Testis (tissue), 3 donors: ENCODE measurements around the gene HSPB7. TPM values are rescaled to one million over a fixed set of nuclear protein-coding genes. Genes with fewer than 3 reads are reported as not detected.

Experiments
- DNase-seq: peaks from one replicate; pipeline ENCODE4 v3.0.0-alpha.2; 2019
- H3K27ac ChIP-seq, 2 donors: fragments of 200-600 bp; sonication (generic); one replicate each; pipeline ENCODE4 v1.5.1; 2019
- H3K27me3 ChIP-seq: fragments of 200-600 bp; sonication (generic); one replicate; pipeline ENCODE4 v1.5.1; 2019
- H3K36me3 ChIP-seq: fragments of 200-600 bp; sonication (generic); one replicate; pipeline ENCODE4 v1.5.1; 2017; ENCODE audit warnings: low read depth; ENCODE audit errors: missing control alignments
- H3K4me1 ChIP-seq: fragments of 200-600 bp; sonication (generic); one replicate; pipeline ENCODE4 v1.5.1; 2019
- H3K4me3 ChIP-seq, 2 donors: fragments of 200-600 bp; sonication (generic); one replicate each; pipeline ENCODE4 v1.5.1; 2017 to 2019
- H3K9me3 ChIP-seq: fragments of 200-600 bp; sonication (generic); one replicate; pipeline ENCODE4 v1.5.1; 2017
- POLR2A ChIP-seq: fragments of 450-650 bp; IDR thresholded peaks from one replicate; pipeline ENCODE4 v1.6.1; 2017; ENCODE audit warnings: antibody characterized with exemption, mild to moderate bottlenecking, moderate library complexity
- WGBS, 2 donors: methylation state at CpG; one replicate each; pipeline ENCODE4 v1.1.5; 2018; 5-methylcytosine and 5-hydroxymethylcytosine counted together
- intact Hi-C: fragments of 100-400 bp; cut with DNase I; formaldehyde crosslinking; loops from one replicate; pipeline ENCODE4 v1.15.1; 2023; ENCODE audit warnings: low total_unique reads
- polyA plus RNA-seq: library from polyadenylated mRNA; stranded (reverse); fragments of 350-450 nt; fragmentation: Illumina TruSeq; extraction: RNeasy Lipid Tissue Mini Kit (QIAGEN cat#74804); gene quantifications from one replicate; pipeline ENCODE4 v1.2.3, GENCODE V29; 2014; ENCODE audit warnings: low read depth, low replicate concordance; ENCODE audit not compliant: insufficient read depth
- total RNA-seq, 2 donors: library from RNA; depleted of rRNA; stranded (reverse); fragments of >200 nt; gene quantifications; one replicate each; pipeline ENCODE4 v1.2.3, GENCODE V29; 2016
- TF ChIP-seq, protein P1 (sequence below), 3 experiments: fragments of 450-650 bp in 2 of 3; fragments of 200-600 bp in 1 of 3; sonication (generic) in 1 of 3; IDR thresholded peaks; one replicate each; pipeline ENCODE4 v1.5.1; 2016 to 2019; ENCODE audit warnings: antibody characterized with exemption in 3 of 3, mild to moderate bottlenecking in 2 of 3, moderate library complexity in 1 of 3

The HSPB7 gene
- total and polyA plus RNA-seq, 3 donors from 2014 or later, result 9.0 to 31.2 (median 11.7) TPM

- TF ChIP-seq POLR2A, result no peak
- TF ChIP-seq, protein P1, sequence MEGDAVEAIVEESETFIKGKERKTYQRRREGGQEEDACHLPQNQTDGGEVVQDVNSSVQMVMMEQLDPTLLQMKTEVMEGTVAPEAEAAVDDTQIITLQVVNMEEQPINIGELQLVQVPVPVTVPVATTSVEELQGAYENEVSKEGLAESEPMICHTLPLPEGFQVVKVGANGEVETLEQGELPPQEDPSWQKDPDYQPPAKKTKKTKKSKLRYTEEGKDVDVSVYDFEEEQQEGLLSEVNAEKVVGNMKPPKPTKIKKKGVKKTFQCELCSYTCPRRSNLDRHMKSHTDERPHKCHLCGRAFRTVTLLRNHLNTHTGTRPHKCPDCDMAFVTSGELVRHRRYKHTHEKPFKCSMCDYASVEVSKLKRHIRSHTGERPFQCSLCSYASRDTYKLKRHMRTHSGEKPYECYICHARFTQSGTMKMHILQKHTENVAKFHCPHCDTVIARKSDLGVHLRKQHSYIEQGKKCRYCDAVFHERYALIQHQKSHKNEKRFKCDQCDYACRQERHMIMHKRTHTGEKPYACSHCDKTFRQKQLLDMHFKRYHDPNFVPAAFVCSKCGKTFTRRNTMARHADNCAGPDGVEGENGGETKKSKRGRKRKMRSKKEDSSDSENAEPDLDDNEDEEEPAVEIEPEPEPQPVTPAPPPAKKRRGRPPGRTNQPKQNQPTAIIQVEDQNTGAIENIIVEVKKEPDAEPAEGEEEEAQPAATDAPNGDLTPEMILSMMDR (IDR thresholded peaks at IDR 0.05), result no peak
- Histone ChIP-seq H3K9me3 (no peaks in the 10 kb centered on the region), H3K4me1 (no peaks in the 10 kb centered on the region), H3K4me3 (no peak overlapping the region), H3K27ac (no peak overlapping the region), H3K36me3 (no peaks in the 10 kb centered on the region), H3K27me3 (no peaks in the 10 kb centered on the region)
- no peak for DNase-seq
- intact Hi-C loops, result no loop called here
- 93% methylated on average over 9 of the region's 9 CpGs for WGBS, 2 donors
Observed at GRCh38 chr1:15997637-15998280, 20.1 kb downstream of the HSPB7 start.

- no peaks in the 10 kb centered on the region for H3K4me1 ChIP-seq
- intact Hi-C loops, result no loop called here
- no peak for DNase-seq
- H3K36me3 ChIP-seq, result no peaks in the 10 kb centered on the region
- no peaks in the 10 kb centered on the region for H3K27me3 ChIP-seq
- WGBS, 2 donors, result 86 to 89% methylated on average over 2 to 7 of the region's 9 CpGs
- no peak for TF ChIP-seq POLR2A
- TF ChIP-seq, protein P1 (IDR thresholded peaks at IDR 0.05), result no peak
- H3K9me3 ChIP-seq, result no peaks in the 10 kb centered on the region
- H3K4me3 ChIP-seq, result no peak overlapping the region
- no peak overlapping the region for H3K27ac ChIP-seq
Observed at GRCh38 chr1:15997076-15997585, 20.7 kb downstream of the HSPB7 start.

DNA sequence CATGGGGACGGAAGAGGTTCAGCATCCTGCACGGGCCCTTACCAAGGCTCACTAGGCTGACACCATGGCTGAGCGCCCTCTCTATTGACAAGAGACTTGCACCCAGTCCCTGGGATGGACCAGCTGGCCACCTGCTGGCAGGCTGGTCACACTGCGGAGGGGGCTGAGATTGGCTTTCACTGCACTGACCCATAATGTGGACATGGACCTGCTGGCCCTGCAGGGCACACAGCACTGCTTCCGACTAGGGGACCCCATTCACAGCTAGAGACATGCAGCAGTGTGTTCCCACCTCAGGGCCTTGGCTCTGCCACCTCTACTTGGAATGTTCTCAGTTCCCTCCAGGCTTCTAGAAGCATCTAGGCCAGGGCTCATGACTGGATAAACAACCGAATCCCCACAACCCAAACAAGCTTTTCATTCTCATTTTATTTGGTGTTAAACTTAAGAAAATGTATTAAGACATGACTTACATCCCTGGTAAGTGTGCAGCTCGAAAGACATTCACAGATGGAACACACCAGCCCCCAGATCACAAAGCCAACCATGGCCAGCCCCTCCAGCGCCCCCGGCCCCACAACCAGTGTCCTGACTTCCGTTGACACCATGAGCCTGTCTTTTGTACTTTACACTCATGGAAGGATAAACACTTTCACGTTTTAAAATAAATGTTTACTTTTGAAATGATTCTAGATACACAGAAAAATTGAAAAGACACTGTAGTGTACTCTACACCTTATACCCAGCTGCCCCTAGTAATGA, 23.1 kb downstream of the HSPB7 start:
- Histone ChIP-seq H3K27me3 (no peaks in the 10 kb centered on the region), H3K27ac (no peak overlapping the region), H3K36me3 (no peaks in the 10 kb centered on the region), H3K4me3 (no peak overlapping the region), H3K4me1 (no peaks in the 10 kb centered on the region), H3K9me3 (no peaks in the 10 kb centered on the region)
- no peak for TF ChIP-seq POLR2A
- TF ChIP-seq, protein P1 (IDR thresholded peaks at IDR 0.05), result peak; percentile 72 to 80 (median 75)
- intact Hi-C loops, result no loop called here
- peak; percentile 76 for DNase-seq
- WGBS, 2 donors, result 73 to 88% methylated on average over 10 to 11 of the region's 11 CpGs

DNA sequence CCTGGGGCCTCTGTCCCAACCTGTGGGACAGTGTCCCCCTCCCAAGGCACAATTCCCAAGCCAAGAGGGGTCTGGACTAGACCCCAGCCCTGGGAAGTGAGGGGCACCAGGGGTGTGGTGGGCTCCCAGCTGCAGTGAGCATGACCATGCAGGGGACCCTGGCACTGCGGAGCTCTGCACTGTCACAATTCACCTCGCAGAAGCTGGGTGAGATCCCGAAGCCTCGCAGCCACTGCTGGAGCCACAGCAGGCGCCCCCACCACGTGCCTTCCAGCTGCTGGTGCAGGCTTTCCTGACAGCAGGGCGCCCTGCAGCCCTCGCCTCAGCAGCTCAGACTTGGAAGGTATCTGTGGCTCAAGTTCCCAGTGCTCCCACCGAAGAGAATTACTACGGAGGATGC, 23.8 kb downstream of the HSPB7 start:
- no peak overlapping the region for H3K4me3 ChIP-seq
- intact Hi-C loops, result no loop called here
- 91 to 92% methylated on average over 10 of the region's 10 CpGs for WGBS, 2 donors

More for the DNA sequence above, 23.8 kb downstream of the HSPB7 start:
- DNase-seq, result no peak
- Histone ChIP-seq H3K36me3 (no peaks in the 10 kb centered on the region), H3K27ac (no peak overlapping the region), H3K27me3 (no peaks in the 10 kb centered on the region), H3K4me1 (no peaks in the 10 kb centered on the region), H3K9me3 (no peaks in the 10 kb centered on the region)
- no peak for TF ChIP-seq POLR2A
- TF ChIP-seq, protein P1 (IDR thresholded peaks at IDR 0.05), result no peak
